ENCODE data around the gene EXOC6. TPM values are rescaled to one million over a fixed set of nuclear protein-coding genes. Genes with fewer than 3 reads are reported as not detected.

EXOC6 gene
- total and polyA plus RNA-seq, 10 of the 15 experiments (the other 5 are each of a cell fraction or from before 2014, with no cell fraction given) = 7.6 to 53.8 (median 13.3) TPM

GRCh38 chr10:93015722-93016121 is 167.4 kb downstream of the EXOC6 start:
- ChIA-PET CTCF (interaction anchor here (1.3 kb wide), 1 partner anchor 9 kb away, joined by 4 read pairs; no protein-coding TSS in a partner anchor), RAD21 (ENCODE audit: unreplicated experiment) (no interaction called here), POLR2A (no interaction called here), SMC1A (ENCODE audit: uncharacterized antibody, unreplicated experiment) (no interaction called here)
- no peak overlapping the region for H3K27ac ChIP-seq (ENCODE audit: control insufficient read depth, insufficient read depth)
- H3K4me1 ChIP-seq (ENCODE audit: control insufficient read depth, insufficient read depth, low read length) = no peaks in the 10 kb centered on the region
- no peaks in the 10 kb centered on the region for H3K79me2 ChIP-seq (ENCODE audit: control insufficient read depth, insufficient read depth, low read length)
- WGBS (ENCODE audit: insufficient coverage, insufficient replicate concordance, low lambda C conversion rate, missing lambda C conversion rate) = 98% methylated on average over 2 of the region's 3 CpGs
- FAIRE-seq = no peak
- no peak overlapping the region for H2AFZ ChIP-seq (ENCODE audit: control insufficient read depth, low read depth, low read length)
- H3K9ac ChIP-seq (ENCODE audit: control insufficient read depth, insufficient read depth, low read length) = no peak overlapping the region
- no peak overlapping the region for H3K4me3 ChIP-seq
- H3K4me2 ChIP-seq (ENCODE audit: control insufficient read depth, insufficient read depth) = no peak overlapping the region
- no peak for TF ChIP-seq USF2 (IDR thresholded peaks at IDR 0.05; ENCODE audit: borderline replicate concordance, low read depth, low read length)
- TF ChIP-seq ATF7 (IDR thresholded peaks at IDR 0.05; ENCODE audit: low read depth) = no peak
- no peak for TF ChIP-seq JUNB (IDR thresholded peaks at IDR 0.05)
- no peak for TF ChIP-seq NR2C1 (IDR thresholded peaks at IDR 0.05)
- no peak for TF ChIP-seq NFIC (IDR thresholded peaks at IDR 0.05; ENCODE audit: low read depth, low read length)
- TF ChIP-seq RCOR1 (conservative IDR thresholded peaks at IDR 0.05; ENCODE audit: low read depth, low read length) = no peak
- TF ChIP-seq RFX5 (IDR thresholded peaks at IDR 0.05; ENCODE audit: low read depth, low read length) = no peak
- no peak for TF ChIP-seq NFXL1 (IDR thresholded peaks at IDR 0.05; ENCODE audit: borderline replicate concordance)
- TF ChIP-seq USF1 (IDR thresholded peaks at IDR 0.05; ENCODE audit: borderline replicate concordance, extremely low read length, insufficient read depth, low read depth, low read length) = no peak
- ATAC-seq = no peak
- H3K9me3 ChIP-seq (replicated peaks; ENCODE audit: control insufficient read depth, insufficient read depth, low read length) = no peaks in the 10 kb centered on the region
- no peaks in the 10 kb centered on the region for H3K27me3 ChIP-seq (replicated peaks in 1 of 2; ENCODE audit: control insufficient read depth in 2 of 2, insufficient read depth in 2 of 2, low read length in 1 of 2)
- no peak for DNase-seq (ENCODE audit: low read depth, low spot score)
- H4K20me1 ChIP-seq (ENCODE audit: control insufficient read depth, insufficient read depth) = no peaks in the 10 kb centered on the region
- H3K36me3 ChIP-seq (ENCODE audit: control insufficient read depth in 2 of 2, insufficient read depth in 2 of 2, low read length in 1 of 2) = no peaks in the 10 kb centered on the region
- in situ Hi-C loops (cut with MboI) = no loop called here
- intact Hi-C loops (cut with micrococcal nuclease; ENCODE audit: unreplicated experiment) = no loop called here
- BruUV-seq (replicated peaks) = no TSS peak
